Measurements from ENCODE around the gene GLT1D1. TPM values are rescaled to one million over a fixed set of nuclear protein-coding genes. Genes with fewer than 3 reads are reported as not detected.

The GLT1D1 gene
- total RNA-seq, 6 experiments from 2014 or later, result not detected

DNA sequence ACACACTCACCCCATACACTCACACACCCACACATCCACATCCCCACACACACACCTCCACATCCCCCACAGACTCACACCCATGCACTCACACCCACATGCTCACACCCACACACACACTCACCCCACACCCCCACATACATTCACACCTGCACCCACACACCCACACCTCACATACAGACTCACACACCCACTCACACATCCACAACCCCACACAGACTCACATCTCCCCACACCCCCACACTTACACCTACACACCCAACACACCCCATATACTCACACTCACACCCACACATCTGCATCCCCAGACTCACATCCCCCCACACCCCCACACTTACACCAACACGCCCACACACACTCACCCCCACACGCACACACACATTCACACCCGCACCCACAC is 171.8 kb downstream of the GLT1D1 start:
- Mint-ChIP-seq H3K27me3 (ENCODE audit: insufficient read depth) (no peaks in the 10 kb centered on the region), H3K4me3 (no peak overlapping the region), H3K4me1 (ENCODE audit: low read depth) (no peaks in the 10 kb centered on the region), H3K9me3 (peaks cover 34% of the 10 kb centered on the region), H3K36me3 (ENCODE audit: low read depth) (no peaks in the 10 kb centered on the region), H3K27ac (no peak overlapping the region)
- TF ChIP-seq, protein P1, sequence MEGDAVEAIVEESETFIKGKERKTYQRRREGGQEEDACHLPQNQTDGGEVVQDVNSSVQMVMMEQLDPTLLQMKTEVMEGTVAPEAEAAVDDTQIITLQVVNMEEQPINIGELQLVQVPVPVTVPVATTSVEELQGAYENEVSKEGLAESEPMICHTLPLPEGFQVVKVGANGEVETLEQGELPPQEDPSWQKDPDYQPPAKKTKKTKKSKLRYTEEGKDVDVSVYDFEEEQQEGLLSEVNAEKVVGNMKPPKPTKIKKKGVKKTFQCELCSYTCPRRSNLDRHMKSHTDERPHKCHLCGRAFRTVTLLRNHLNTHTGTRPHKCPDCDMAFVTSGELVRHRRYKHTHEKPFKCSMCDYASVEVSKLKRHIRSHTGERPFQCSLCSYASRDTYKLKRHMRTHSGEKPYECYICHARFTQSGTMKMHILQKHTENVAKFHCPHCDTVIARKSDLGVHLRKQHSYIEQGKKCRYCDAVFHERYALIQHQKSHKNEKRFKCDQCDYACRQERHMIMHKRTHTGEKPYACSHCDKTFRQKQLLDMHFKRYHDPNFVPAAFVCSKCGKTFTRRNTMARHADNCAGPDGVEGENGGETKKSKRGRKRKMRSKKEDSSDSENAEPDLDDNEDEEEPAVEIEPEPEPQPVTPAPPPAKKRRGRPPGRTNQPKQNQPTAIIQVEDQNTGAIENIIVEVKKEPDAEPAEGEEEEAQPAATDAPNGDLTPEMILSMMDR (IDR thresholded peaks at IDR 0.05), result no peak
- DNase-seq, result no peak

DNA sequence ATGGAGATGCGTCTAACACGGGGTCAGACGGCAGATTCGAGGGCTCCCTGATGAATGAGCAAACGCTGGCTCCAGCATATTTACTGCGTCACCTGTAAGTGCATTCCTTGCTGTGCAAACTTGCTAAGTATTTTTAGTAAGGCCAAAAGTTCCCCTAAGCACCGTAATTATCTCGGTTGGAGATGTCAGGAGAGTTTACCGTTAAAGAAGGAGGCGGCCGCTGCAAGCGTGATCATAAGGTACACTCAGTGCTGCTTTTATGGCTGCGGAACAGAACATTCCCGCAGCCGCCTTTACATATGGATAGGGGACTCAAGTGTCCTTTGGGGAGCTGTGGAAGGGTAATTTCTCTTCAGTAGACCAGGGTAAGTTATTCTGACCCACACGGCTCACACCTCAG is 175.6 kb downstream of the GLT1D1 start:
- no peaks in the 10 kb centered on the region for H3K4me1 Mint-ChIP-seq (ENCODE audit: low read depth)
- no peak for DNase-seq
- no peaks in the 10 kb centered on the region; the same call in 1 of the 2 replicates for H3K27me3 Mint-ChIP-seq (ENCODE audit: insufficient read depth)
- H3K9me3 Mint-ChIP-seq, result peaks cover 51% of the 10 kb centered on the region
- H3K27ac Mint-ChIP-seq, result no peak overlapping the region
- no peak overlapping the region for H3K4me3 Mint-ChIP-seq
- TF ChIP-seq, protein P1 (IDR thresholded peaks at IDR 0.05), result no peak
- no peaks in the 10 kb centered on the region for H3K36me3 Mint-ChIP-seq (ENCODE audit: low read depth)

Other genes with a start within 250 kb of the GLT1D1 start
- 10 to 100 TPM; 20.2 to 26.4 (median 23.1) TPM for gene SLC15A4, start 29.5 kb upstream of the GLT1D1 start, total RNA-seq (2021; fragmentation: NEBNext Ultra II Directional; extraction: Animal tissue kit (Norgen Biotek cat#: 25700))

All from HFFc6 (cell line).